ENCODE measurements around the gene SLC25A25.
A peak's percentile ranks its signal among the peaks of the same experiment; 100 is the strongest.

Gene SLC25A25

GRCh38 chr9:128055344-128056040 lies 12.5 kb upstream of the SLC25A25 start:
- H3K27ac ChIP-seq: peak overlapping the region; percentile 49; the same call in 1 of the 2 replicates
- TF ChIP-seq CTCF (conservative IDR thresholded peaks at IDR 0.05): no peak

- peak overlapping the region; percentile 49; the same call in 1 of the 2 replicates for H3K27ac ChIP-seq
- TF ChIP-seq CTCF (conservative IDR thresholded peaks at IDR 0.05): no peak
These were observed 11.9 kb upstream of the SLC25A25 start for GRCh38 chr9:128056086-128056485.

- TF ChIP-seq CTCF (conservative IDR thresholded peaks at IDR 0.05): no peak
- peak overlapping the region; percentile 49 for H3K27ac ChIP-seq
These were observed 10.9 kb upstream of the SLC25A25 start for GRCh38 chr9:128056887-128057723.

GRCh38 chr9:128057724-128058409 lies 10.2 kb upstream of the SLC25A25 start:
- H3K27ac ChIP-seq: peak overlapping the region; percentile 49
- TF ChIP-seq CTCF (conservative IDR thresholded peaks at IDR 0.05): no peak

- H3K27ac ChIP-seq: no peak overlapping the region
- TF ChIP-seq CTCF (conservative IDR thresholded peaks at IDR 0.05): no peak
These were observed 8.6 kb upstream of the SLC25A25 start for GRCh38 chr9:128059365-128059983.

- no peak overlapping the region for H3K27ac ChIP-seq
- TF ChIP-seq CTCF (conservative IDR thresholded peaks at IDR 0.05): no peak
These were observed 6.6 kb upstream of the SLC25A25 start for GRCh38 chr9:128061275-128061960.
